GM06990 (cell line): ENCODE results near the gene DGKD.
"Not testable (repeated sequence)": the region's sequence is repeated elsewhere in the genome, so short reads cannot be mapped to it uniquely, and the experiment has no call there.

Experiments used
- DNase-seq: peaks from one replicate; pipeline ENCODE4 v3.0.0-alpha.2; 2011; ENCODE audit not compliant: insufficient read length; ENCODE audit errors: extremely low read depth
- H3K27me3 ChIP-seq: replicated peaks from 2 replicates; pipeline ENCODE4 v1.6.0; 2011; ENCODE audit warnings: low read length; ENCODE audit not compliant: control insufficient read depth, insufficient read depth
- H3K36me3 ChIP-seq: 2 replicates; pipeline ENCODE4 v1.5.1; 2011; ENCODE audit warnings: low read length; ENCODE audit not compliant: control insufficient read depth, insufficient read depth
- H3K4me3 ChIP-seq: replicated peaks from 2 replicates; pipeline ENCODE4 v1.5.1; 2011; ENCODE audit warnings: low read depth, mild to moderate bottlenecking, control low read depth, low read length
- TF ChIP-seq, protein P1 (sequence below): IDR thresholded peaks from 2 replicates; pipeline ENCODE4 v1.5.1; 2011; ENCODE audit warnings: low read length, control low read depth, mild to moderate bottlenecking, inconsistent platforms; ENCODE audit not compliant: insufficient read depth, poor library complexity, severe bottlenecking

The DGKD gene

DNA sequence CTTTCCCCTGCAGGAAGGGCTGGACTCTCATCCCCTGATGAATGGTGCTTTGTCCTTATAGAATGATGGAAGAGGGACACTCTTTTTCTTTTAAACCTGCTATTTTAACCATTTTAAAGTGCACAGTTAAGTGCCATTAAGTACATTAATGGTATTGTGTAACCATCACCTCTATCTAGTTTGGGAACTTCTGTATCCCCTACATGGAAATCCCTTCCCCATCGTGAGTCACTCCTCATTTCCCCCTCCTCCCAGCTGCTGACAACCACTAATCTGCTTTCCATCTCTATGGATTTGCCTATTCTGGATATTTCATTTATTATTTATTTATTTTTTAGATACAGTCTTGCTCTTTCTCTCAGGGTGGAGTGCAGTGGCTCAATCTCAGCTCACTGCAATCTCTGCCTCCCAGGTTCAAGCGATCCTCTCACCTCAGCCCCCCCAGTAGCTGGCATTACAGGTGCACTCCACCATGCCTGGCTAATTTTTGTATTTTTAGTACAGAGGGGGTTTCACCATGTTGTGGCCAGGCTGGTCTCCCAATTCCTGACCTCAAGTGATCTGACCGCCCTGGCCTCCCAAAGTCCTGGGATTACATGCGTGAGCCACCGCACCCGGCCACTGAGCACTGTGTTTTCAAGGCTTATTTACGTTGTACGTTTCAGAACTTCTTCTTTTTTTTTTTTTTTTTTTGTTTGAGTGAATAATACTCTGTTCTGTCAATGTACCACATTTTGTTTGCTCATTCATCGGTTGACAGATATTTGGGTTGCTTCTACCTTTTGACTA, 15.8 kb downstream of the DGKD start:
- no peak overlapping the region for H3K4me3 ChIP-seq
- no peak for DNase-seq
- H3K36me3 ChIP-seq, result no peaks in the 10 kb centered on the region; the same call in 1 of the 2 replicates
- H3K27me3 ChIP-seq, result no peaks in the 10 kb centered on the region
- TF ChIP-seq, protein P1, sequence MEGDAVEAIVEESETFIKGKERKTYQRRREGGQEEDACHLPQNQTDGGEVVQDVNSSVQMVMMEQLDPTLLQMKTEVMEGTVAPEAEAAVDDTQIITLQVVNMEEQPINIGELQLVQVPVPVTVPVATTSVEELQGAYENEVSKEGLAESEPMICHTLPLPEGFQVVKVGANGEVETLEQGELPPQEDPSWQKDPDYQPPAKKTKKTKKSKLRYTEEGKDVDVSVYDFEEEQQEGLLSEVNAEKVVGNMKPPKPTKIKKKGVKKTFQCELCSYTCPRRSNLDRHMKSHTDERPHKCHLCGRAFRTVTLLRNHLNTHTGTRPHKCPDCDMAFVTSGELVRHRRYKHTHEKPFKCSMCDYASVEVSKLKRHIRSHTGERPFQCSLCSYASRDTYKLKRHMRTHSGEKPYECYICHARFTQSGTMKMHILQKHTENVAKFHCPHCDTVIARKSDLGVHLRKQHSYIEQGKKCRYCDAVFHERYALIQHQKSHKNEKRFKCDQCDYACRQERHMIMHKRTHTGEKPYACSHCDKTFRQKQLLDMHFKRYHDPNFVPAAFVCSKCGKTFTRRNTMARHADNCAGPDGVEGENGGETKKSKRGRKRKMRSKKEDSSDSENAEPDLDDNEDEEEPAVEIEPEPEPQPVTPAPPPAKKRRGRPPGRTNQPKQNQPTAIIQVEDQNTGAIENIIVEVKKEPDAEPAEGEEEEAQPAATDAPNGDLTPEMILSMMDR, result no peak

DNA sequence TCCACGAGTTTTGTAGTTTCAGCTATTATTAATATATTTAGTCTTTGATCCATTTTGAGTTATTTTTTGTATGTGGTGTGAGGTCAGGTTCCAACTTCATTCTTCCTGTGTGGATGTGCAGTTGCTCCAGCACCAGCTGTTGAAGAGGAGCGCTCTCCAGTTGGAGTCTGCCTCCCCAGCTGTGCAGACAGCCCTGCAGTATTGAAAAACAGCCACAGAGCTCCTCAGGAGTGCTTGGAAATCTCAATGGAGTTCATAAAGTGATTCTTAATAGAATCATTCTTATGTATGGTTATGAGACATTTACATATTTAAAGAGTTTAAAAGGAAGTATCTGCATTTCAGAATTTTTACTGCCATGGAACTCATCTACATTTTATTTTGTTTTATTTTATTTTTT, 17.3 kb downstream of the DGKD start:
- TF ChIP-seq, protein P1, result no peak
- no peak for DNase-seq
- Histone ChIP-seq H3K4me3 (no peak overlapping the region), H3K36me3 (no peaks in the 10 kb centered on the region; the same call in 1 of the 2 replicates), H3K27me3 (no peaks in the 10 kb centered on the region)

- TF ChIP-seq, protein P1, result no peak
- H3K27me3 ChIP-seq, result no peaks in the 10 kb centered on the region
- no peak overlapping the region for H3K4me3 ChIP-seq
- H3K36me3 ChIP-seq, result no peaks in the 10 kb centered on the region; the same call in 1 of the 2 replicates
- DNase-seq, result no peak
Measured at GRCh38 chr2:233372855-233373254, 18.6 kb downstream of the DGKD start.

GRCh38 chr2:233373316-233373715, 19.0 kb downstream of the DGKD start:
- TF ChIP-seq, protein P1, result no peak
- no peak for DNase-seq
- Histone ChIP-seq H3K36me3 (no peaks in the 10 kb centered on the region; the same call in 1 of the 2 replicates), H3K27me3 (no peaks in the 10 kb centered on the region), H3K4me3 (no peak overlapping the region)

DNA sequence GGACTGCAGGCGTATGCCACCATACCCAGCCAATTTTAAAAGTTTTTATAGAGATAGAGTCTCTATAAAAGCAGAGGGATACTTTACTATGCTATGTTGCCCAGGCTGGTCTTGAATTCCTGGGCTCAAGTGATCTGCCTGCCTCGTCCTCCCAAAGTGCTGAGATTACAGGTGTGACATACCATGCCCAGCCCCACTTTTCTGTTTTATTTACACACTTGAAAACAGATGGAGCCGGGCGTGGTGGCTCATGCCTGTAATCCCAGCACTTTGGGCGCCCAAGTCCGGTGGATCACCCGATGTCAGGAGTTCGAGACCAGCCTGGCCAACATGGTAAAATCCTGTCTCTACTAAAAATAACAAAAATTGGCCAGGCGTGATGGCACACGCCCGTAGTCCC, 20.5 kb downstream of the DGKD start:
- H3K27me3 ChIP-seq, H3K4me3 ChIP-seq: not testable (repeated sequence)

DNA sequence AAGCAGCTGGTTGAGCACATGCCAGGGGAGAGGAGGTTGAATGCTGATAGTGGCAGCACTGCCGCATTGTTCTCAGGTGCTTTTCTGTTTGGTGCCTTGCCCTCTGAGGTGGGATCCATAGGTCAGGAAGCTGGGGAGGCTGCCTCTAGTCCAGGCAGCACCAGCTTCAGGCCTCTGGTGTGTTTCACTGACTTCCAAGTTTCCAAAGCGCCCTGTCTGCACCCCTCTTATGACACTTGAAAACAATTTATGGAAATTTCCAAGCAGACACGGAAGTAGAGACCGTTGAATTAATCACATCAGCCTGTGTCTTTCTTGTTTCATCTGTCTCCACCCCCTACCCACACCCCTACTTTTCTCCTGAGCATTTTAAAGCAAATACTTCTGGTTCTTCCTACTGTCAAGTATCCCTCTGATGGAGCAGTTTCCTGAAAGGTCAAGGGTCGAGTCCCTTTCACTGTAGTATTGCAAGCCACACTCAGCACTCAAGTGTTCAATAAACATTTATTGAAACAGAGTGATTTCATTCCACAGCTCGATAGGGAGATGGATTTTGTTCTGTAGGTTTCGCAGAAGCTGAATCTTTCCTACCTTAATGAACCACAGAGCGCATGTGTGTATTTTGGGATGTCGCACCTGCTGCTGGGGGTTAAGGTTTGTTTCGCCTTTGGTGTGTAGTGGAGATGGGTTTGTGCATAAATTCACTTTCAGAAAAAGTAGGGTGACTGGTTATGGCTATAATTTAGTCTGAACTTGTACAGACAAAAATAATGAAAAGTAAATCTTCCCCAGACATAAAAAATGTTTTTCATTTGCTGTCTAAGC, 21.4 kb downstream of the DGKD start:
- no peak overlapping the region for H3K4me3 ChIP-seq
- TF ChIP-seq, protein P1, result no peak
- no peaks in the 10 kb centered on the region; the same call in 1 of the 2 replicates for H3K36me3 ChIP-seq
- no peak for DNase-seq
- no peaks in the 10 kb centered on the region for H3K27me3 ChIP-seq

More for the DNA sequence above, 20.5 kb downstream of the DGKD start:
- not testable (repeated sequence) for DNase-seq, H3K36me3 ChIP-seq
